HEK293T (cell line): ENCODE measurements around the gene SLC22A12.

Experiments
- CTCF ChIA-PET: fragments of 350-600 bp; formaldehyde crosslinking; extraction: SDS; loops from one replicate; lab custom pipeline; 2021; ENCODE audit warnings: antibody characterized with exemption, inconsistent platforms; lab: Yijun Ruan, JAX
- POLR2A ChIA-PET: fragments of 350-600 bp; formaldehyde crosslinking; extraction: SDS; loops from one replicate; lab custom pipeline; 2020; ENCODE audit warnings: antibody characterized with exemption, inconsistent platforms; lab: Yijun Ruan, JAX
- DNase-seq: peaks from one replicate; pipeline ENCODE4 v3.0.0; 2012; ENCODE audit warnings: mixed read lengths; ENCODE audit errors: extremely low spot score
- ARNT ChIP-seq: fragments of 450-650 bp; IDR thresholded peaks from 2 replicates; pipeline ENCODE4 v1.6.1; 2017; ENCODE audit warnings: mild to moderate bottlenecking
- BHLHE40 ChIP-seq: fragments of 450-650 bp; IDR thresholded peaks from 2 replicates; pipeline ENCODE4 v1.6.1; 2016; ENCODE audit warnings: mild to moderate bottlenecking, moderate library complexity, borderline replicate concordance
- CTBP1 ChIP-seq: fragments of 450-650 bp; IDR thresholded peaks from 2 replicates; pipeline ENCODE4 v1.6.1; 2016; ENCODE audit warnings: borderline replicate concordance
- ELF4 ChIP-seq: fragments of 450-650 bp; IDR thresholded peaks from 2 replicates; pipeline ENCODE4 v1.6.1; 2017; ENCODE audit warnings: antibody characterized with exemption
- FOXA1 ChIP-seq: fragments of 450-650 bp; IDR thresholded peaks from 2 replicates; pipeline ENCODE4 v1.6.1; 2016; ENCODE audit warnings: mild to moderate bottlenecking
- FOXK2 ChIP-seq: fragments of 450-650 bp; IDR thresholded peaks from 2 replicates; pipeline ENCODE4 v1.6.1; 2016; ENCODE audit warnings: mild to moderate bottlenecking
- FOXM1 ChIP-seq: fragments of 450-650 bp; IDR thresholded peaks from 2 replicates; pipeline ENCODE4 v1.6.1; 2017; ENCODE audit warnings: mild to moderate bottlenecking, borderline replicate concordance
- HDGF ChIP-seq: fragments of 450-650 bp; IDR thresholded peaks from 2 replicates; pipeline ENCODE4 v1.6.1; 2017; ENCODE audit warnings: antibody characterized with exemption, borderline replicate concordance
- L3MBTL2 ChIP-seq: fragments of 450-650 bp; conservative IDR thresholded peaks from 2 replicates; pipeline ENCODE4 v1.6.1; 2016; ENCODE audit warnings: mild to moderate bottlenecking
- LEF1 ChIP-seq: fragments of 450-650 bp; IDR thresholded peaks from 2 replicates; pipeline ENCODE4 v1.6.1; 2017; ENCODE audit warnings: mild to moderate bottlenecking, borderline replicate concordance
- NFRKB ChIP-seq: fragments of 450-650 bp; IDR thresholded peaks from 2 replicates; pipeline ENCODE4 v1.6.1; 2016; ENCODE audit warnings: mild to moderate bottlenecking, moderate library complexity
- PKNOX1 ChIP-seq: fragments of 450-650 bp; IDR thresholded peaks from 2 replicates; pipeline ENCODE4 v1.6.1; 2016
- SP1 ChIP-seq: fragments of 450-650 bp; IDR thresholded peaks from 2 replicates; pipeline ENCODE4 v1.6.1; 2017
- SUZ12 ChIP-seq: fragments of 450-650 bp; IDR thresholded peaks from 2 replicates; pipeline ENCODE4 v1.6.1; 2016; ENCODE audit warnings: mild to moderate bottlenecking
- TARDBP ChIP-seq: fragments of 450-650 bp; IDR thresholded peaks from 2 replicates; pipeline ENCODE4 v1.6.1; 2016
- ZNF384 ChIP-seq: fragments of 450-650 bp; IDR thresholded peaks from 2 replicates; pipeline ENCODE4 v1.6.1; 2016

Gene SLC22A12

GRCh38 chr11:64627371-64627770 lies 36.4 kb downstream of the SLC22A12 start:
- TF ChIP-seq L3MBTL2 (no peak), FOXK2 (no peak), HDGF (no peak), LEF1 (no peak), ELF4 (no peak), FOXA1 (no peak), TARDBP (no peak), CTBP1 (no peak)
- CTCF ChIA-PET = no interaction called here
- POLR2A ChIA-PET = no interaction called here
- no peak for DNase-seq

- POLR2A ChIA-PET = no interaction called here
- no peak for DNase-seq
- TF ChIP-seq FOXA1 (no peak), SP1 (no peak), BHLHE40 (no peak)
- CTCF ChIA-PET = no interaction called here
These were observed 37.6 kb downstream of the SLC22A12 start for GRCh38 chr11:64628596-64628995.

- TF ChIP-seq ARNT = no peak
- TF ChIP-seq FOXK2 = no peak
- TF ChIP-seq L3MBTL2 = no peak
- no peak for TF ChIP-seq FOXA1
- no peak for TF ChIP-seq CTBP1
- TF ChIP-seq SP1 = no peak
- no peak for TF ChIP-seq NFRKB
- no peak for TF ChIP-seq ELF4
- TF ChIP-seq FOXM1 = no peak
- TF ChIP-seq LEF1 = no peak
- no peak for TF ChIP-seq PKNOX1
- CTCF ChIA-PET = no interaction called here
- POLR2A ChIA-PET = no interaction called here
- no peak for DNase-seq
These were observed 38.1 kb downstream of the SLC22A12 start for GRCh38 chr11:64629103-64629502.

- DNase-seq = peak; percentile 22
- TF ChIP-seq SP1 (no peak), ELF4 (no peak), FOXM1 (no peak), SUZ12 (no peak)
- ChIA-PET CTCF (no interaction called here), POLR2A (interaction anchor here (0.8 kb wide), 1 partner anchor 313 kb away, joined by 3 read pairs; the partner anchor contains the start of gene TRMT112)
These were observed 39.0 kb downstream of the SLC22A12 start for GRCh38 chr11:64629796-64630562.

- no peak for DNase-seq
- ChIA-PET POLR2A (no interaction called here), CTCF (no interaction called here)
These were observed 40.7 kb downstream of the SLC22A12 start for GRCh38 chr11:64631675-64632074.

GRCh38 chr11:64632237-64632636 lies 41.2 kb downstream of the SLC22A12 start:
- ChIA-PET POLR2A (no interaction called here), CTCF (no interaction called here)
- TF ChIP-seq FOXM1 = no peak
- TF ChIP-seq ARNT = no peak
- TF ChIP-seq BHLHE40 = no peak
- no peak for TF ChIP-seq NFRKB
- TF ChIP-seq TARDBP = no peak
- TF ChIP-seq L3MBTL2 = no peak
- TF ChIP-seq LEF1 = no peak
- no peak for TF ChIP-seq FOXA1
- DNase-seq = no peak

More at GRCh38 chr11:64631675-64632074, 40.7 kb downstream of the SLC22A12 start:
- TF ChIP-seq PKNOX1 (no peak), ARNT (no peak), SP1 (no peak), CTBP1 (no peak), BHLHE40 (no peak)

GRCh38 chr11:64632654-64633053 lies 41.6 kb downstream of the SLC22A12 start:
- DNase-seq = no peak
- CTCF ChIA-PET = no interaction called here
- TF ChIP-seq FOXA1 = no peak
- TF ChIP-seq ARNT = no peak
- TF ChIP-seq FOXM1 = no peak
- no peak for TF ChIP-seq SUZ12
- no peak for TF ChIP-seq HDGF
- POLR2A ChIA-PET = interaction anchor here (0.5 kb wide), 1 partner anchor 28 kb away, joined by 3 read pairs; no protein-coding TSS in a partner anchor

- CTCF ChIA-PET = interaction anchor here (1.1 kb wide), 1 partner anchor 19 kb away, joined by 4 read pairs; no protein-coding TSS in a partner anchor
- TF ChIP-seq SUZ12 (no peak), FOXA1 (no peak), ZNF384 (no peak), ARNT (no peak), ELF4 (no peak), PKNOX1 (no peak), FOXK2 (no peak), SP1 (no peak), FOXM1 (no peak), HDGF (no peak), BHLHE40 (no peak), NFRKB (no peak), CTBP1 (no peak), L3MBTL2 (no peak), LEF1 (no peak), TARDBP (no peak)
- POLR2A ChIA-PET = interaction anchor here (1.1 kb wide), 1 partner anchor 12 kb away, joined by 3 read pairs; no protein-coding TSS in a partner anchor
- no peak for DNase-seq
These were observed 42.6 kb downstream of the SLC22A12 start for GRCh38 chr11:64633555-64634159.
